CD4-positive, alpha-beta T cell treated with Interleukin-17A for 4 hours (primary cell): Measurements from ENCODE around the gene APBA2.

Source experiments
- DNase-seq: peaks from one replicate; pipeline ENCODE4 v3.0.0-alpha.2; 2020; ENCODE audit warnings: mixed read lengths

The APBA2 gene

DNA sequence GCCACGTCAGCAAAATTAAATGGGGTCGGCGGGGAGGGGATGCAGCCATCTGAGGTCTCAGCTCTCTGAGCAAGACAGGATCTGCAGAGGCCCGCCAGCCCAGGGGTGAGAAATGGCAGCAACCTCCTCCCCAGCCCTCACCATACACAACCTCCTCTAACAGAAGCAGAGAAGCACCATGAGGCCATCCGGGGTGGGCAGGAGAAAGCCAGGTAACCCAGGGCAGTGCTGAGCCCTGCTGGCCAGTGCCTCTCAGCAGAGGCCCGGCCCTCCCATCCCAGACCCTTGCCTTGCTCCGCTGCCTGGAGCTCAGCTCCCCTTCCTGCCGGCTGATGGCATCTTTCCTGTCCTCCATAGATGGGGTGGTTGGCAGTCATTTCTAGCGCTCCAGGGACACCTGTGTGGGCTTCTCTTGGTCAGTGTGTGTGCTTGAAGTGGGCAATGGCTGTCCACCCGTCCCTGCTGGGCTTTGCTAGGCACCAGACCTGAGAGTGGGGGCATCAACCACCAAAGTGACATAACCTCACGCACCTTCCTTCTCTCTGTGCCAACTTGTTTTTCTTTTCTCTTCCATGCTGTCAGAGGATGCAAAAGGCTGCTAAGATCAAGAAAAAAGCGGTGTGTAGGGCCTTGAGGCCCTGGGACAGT, 208.0 kb downstream of the APBA2 start:
- no peak for DNase-seq

DNA sequence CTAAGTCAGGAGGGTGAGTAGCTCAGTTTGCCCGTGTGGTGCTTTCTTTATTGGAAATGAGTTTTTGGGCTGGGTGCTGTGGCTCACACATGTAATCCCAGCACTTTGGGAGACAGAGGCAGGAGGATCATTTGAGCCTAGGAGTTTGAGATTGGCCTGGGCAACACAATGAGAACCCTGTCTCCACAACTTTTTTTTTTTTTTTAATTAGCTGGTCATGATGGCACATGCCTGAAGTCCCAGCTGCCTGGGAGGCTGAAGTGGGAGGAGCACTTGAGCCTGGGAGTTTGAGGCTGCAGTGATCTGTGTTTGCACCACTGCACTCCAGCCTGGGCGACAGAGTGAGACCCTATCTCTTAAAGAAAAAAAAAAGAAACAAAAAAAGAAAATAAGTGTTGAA, 208.9 kb downstream of the APBA2 start:
- no peak for DNase-seq

DNA sequence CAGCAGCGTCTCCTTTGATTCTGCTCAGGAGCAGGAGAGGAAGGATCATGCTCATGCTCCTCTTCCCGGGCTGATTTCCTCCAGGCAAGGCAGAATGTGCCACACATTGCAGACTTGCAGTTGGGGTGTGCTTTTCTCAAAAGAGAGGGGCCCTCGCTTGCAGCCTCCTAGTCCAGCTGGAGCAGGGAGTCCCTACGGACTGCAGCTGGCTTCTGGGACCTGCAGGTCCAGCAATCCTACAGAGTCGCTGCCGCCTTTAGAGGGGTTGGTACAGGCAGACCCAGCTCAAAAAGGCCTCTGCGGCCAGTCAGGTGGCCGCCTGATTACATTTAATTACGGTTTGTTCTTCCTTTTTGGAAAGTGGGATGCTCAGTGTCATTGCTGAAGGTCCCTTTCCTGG, 210.0 kb downstream of the APBA2 start:
- DNase-seq, result no peak

DNA sequence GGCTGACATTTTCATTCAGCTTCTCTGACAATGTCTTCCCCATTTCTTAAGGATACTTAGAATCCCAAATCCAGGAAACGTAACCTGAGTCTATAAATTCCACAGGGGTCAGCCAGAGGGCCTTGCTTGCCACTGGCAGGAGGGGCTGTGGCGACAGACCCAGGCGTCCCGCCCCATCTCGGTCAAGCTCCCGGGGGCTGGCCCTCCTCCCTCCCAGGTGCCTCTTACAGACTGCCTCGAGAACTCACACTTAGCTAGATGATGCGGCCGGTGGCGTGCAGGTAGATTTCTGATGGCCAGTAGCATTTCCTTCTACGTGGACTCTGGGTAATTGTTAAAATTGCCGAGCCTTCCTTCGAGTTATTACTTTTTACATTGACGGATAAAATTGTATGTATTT, 211.4 kb downstream of the APBA2 start:
- DNase-seq, result no peak

DNA sequence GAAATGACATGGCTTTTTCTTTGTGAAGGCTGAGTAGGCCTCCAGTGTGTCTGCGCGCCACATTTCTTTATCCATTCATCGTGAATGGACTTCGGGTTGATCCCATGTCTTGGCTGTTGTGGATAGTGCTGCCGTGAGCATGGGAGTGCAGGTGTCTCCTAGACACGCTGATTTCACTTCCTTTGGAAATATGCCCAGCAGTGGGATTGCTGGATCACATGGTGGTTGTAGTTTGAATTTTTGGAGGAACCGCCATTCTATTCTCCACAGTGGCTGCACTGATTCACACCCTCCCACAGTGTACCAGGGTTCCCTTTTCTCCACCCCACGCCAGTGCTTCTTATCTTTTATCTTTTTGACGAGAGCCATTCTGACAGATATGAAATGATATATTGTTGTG, 212.2 kb downstream of the APBA2 start:
- no peak for DNase-seq

DNA sequence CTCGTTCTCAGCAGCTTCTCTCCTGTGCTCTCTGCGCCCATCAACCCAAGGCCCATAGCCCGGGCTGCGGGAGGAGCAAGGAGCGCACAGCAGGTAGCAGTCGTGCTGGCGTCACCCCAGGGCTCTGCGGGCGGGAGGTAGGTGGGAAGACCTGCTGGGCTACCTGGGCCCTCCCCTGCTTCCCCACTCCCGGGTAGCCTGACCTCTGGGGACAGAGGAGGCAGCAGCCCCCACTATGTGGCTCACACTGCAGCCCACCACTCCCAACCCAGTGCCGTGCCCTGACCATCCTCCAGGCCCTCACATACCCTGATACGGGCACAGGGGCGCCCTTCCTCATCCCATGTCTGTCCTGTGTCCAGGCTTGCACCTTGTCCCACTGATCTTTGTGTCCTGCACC, 212.9 kb downstream of the APBA2 start:
- DNase-seq, result no peak

- no peak for DNase-seq
Measured at GRCh38 chr15:29099131-29099880, 213.5 kb downstream of the APBA2 start.

- DNase-seq, result no peak
Measured at GRCh38 chr15:29100486-29101000, 214.8 kb downstream of the APBA2 start.

- DNase-seq, result no peak
Measured at GRCh38 chr15:29101491-29101890, 215.7 kb downstream of the APBA2 start.

GRCh38 chr15:29102173-29102794, 216.5 kb downstream of the APBA2 start:
- peak; percentile 72 for DNase-seq

DNA sequence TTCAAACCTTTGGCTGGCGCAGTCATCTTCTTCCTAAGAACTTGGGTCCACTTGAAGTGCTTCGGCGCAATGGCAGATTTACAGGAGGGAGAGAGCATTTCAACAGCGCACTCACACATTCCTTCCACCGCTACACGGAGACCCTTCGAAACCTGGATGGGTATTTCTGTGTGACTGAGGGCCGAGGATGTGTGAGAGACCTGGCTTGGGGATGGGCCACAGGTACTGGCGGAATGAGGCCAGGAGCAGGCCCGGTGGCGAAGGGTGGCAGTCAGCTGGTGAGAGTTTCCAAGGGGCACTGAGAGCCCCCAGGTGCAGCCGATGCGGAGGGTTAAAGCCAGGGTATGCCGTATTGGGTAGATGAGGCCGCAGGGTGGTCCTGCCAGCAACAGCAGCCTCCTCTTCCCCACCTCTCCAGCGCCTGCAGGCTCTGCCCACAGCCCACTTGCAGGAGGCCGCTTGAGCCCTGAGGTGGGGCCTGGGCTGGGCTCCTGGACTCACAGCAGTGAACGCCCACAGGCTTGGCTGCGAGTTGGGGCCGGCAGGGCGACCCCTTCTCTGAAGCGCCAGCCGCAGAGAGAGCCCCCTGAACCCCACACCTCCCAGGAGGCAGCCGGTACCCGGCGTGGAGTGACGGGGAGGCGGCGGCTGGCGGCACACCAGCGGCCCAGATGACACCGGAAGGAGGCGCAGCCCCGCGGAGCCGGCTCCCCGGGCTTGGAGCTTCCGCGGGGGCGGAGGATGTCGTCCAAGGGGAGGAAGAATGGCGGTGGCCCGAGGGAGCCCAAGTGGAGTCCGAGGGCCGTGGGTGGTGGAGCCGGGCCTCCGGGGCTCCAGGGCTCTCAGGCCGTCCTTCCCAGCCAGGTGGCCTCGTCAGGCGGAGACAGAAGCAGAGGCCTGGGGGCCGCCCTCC, 217.4 kb downstream of the APBA2 start:
- peak; percentile 29 for DNase-seq

- DNase-seq, result peak; percentile 67
Measured at GRCh38 chr15:29103824-29104565, 218.2 kb downstream of the APBA2 start.

- DNase-seq, result no peak
Measured at GRCh38 chr15:29104566-29104880, 218.7 kb downstream of the APBA2 start.

GRCh38 chr15:29105151-29105854, 219.5 kb downstream of the APBA2 start:
- no peak for DNase-seq

GRCh38 chr15:29106116-29106515, 220.3 kb downstream of the APBA2 start:
- DNase-seq, result no peak

DNA sequence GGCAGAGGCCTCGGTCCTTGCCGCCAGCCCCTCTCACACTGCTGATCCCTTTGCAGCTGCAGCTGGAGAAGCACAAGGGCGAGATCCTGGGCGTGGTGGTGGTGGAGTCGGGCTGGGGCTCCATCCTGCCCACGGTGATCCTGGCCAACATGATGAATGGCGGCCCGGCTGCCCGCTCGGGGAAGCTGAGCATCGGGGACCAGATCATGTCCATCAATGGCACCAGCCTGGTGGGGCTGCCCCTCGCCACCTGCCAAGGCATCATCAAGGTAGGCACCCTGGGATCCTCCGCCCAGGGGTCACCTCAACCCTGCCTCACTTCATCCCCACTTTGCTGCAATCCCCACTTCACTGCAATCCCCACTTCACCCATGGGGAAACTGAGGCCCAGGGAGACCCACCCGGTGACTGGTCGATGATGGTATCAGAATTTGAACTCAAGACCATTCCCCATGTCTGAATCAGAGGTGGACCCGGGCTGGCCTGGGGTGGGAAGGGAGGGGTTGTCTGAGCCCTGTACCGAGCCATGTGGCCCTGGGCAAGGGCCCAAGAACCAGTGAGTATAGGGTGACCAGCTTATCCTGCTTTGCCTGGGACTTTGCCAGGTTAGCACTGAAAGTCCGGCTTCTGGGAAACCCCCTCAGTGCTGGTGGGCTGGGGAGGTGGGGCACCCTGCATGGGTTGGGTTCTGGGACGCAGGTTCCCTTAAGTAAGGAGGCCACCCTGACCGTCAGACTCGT, 220.9 kb downstream of the APBA2 start:
- no peak for DNase-seq

DNA sequence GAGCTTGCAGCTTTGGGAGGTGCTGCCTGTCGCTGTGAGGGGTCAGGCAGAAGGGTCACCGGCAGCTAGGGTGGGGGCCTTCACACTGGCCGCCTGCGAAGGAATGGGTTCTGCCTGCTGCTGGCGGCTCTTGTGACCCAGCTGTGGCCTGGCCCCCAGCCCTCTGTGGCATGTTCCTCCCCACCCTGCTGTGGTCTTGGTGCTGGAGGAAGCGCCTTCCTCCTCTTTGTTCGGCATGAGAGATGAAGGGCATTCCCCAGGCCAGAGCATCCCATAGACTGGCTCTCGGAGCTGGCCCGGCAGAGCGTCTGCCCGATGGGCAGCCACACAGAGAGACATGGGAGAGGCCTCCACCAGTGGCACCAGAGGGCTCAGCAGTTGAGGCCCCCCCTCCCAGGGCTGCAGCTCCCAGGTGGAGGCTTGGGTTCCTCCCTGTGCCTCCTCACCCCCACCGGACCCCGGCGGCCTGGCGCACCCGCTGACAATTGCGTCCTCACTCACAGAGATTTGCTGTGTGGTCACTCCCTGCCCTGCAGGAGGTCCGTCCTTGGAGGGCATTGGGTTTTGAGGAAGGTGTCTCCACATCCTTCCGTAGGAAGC, 221.6 kb downstream of the APBA2 start:
- no peak for DNase-seq

DNA sequence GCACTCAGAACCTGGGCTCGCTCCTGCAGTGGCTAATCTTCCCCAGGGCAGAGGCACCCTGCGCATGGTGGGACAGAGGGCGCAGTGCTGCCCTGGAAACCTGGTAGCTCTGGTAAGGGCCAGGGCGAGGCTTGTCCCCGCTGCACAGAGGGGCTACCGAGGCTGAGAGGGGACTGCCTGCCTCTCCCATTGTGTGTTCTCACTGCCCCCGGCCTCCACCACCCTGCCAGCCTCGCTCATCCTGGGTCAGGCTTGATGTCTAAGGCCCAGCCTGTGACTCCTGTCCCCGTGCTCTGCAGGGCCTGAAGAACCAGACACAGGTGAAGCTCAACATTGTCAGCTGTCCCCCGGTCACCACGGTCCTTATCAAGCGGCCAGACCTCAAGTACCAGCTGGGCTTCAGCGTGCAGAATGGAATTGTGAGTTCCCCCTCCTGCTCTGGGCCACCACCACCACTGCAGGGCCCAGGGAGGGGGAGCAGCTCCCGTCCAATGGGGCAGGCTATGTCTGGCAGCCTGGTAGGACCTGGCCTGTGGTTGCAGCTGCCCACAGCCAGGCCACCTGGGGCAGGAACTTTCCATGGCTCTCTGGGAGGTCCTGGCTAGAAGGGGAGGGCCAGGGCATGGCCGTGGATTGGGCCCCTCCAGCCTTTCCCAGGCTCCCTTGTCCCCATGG, 222.3 kb downstream of the APBA2 start:
- DNase-seq, result no peak

- DNase-seq, result no peak
Measured at GRCh38 chr15:29109762-29110161, 224.0 kb downstream of the APBA2 start.

- no peak for DNase-seq
Measured at GRCh38 chr15:29110176-29110575, 224.4 kb downstream of the APBA2 start.
